Right lobe of liver (tissue), 6 donors: ENCODE results near the gene MYD88. TPM values are rescaled to one million over a fixed set of nuclear protein-coding genes. Genes with fewer than 3 reads are reported as not detected.

Experiments
- ATAC-seq, 4 donors: fragments of 200-7000 bp; cut with Tn5 transposase; one replicate each; pipeline ENCODE4 v1.9.1; 2020; ENCODE audit warnings: mild to moderate bottlenecking in 4 of 4, moderate library complexity in 4 of 4
- DNase-seq, 3 donors: peaks; one replicate each; pipeline ENCODE4 v3.0.0-alpha.2; 2020
- H3K27ac ChIP-seq, 3 donors: fragments of 200-600 bp; one replicate each; pipeline ENCODE4 v1.8.0; 2022
- H3K27me3 ChIP-seq, 2 donors: fragments of 200-600 bp; one replicate each; pipeline ENCODE4 v1.8.0; 2022
- H3K36me3 ChIP-seq, 4 donors: fragments of 200-600 bp; sonication (generic) in 1 of 4; one replicate each; pipeline versions ENCODE4 v1.5.1 to v1.8.0; 2017 to 2022; ENCODE audit warnings: control low read depth in 1 of 4
- H3K4me1 ChIP-seq, 4 donors: fragments of 200-600 bp; sonication (generic) in 1 of 4; one replicate each; pipeline versions ENCODE4 v1.5.1 to v1.8.0; 2017 to 2022; ENCODE audit warnings: control low read depth in 1 of 4
- H3K4me3 ChIP-seq, 3 donors: fragments of 200-600 bp; one replicate each; pipeline ENCODE4 v1.8.0; 2022
- H3K9me3 ChIP-seq, 4 donors: fragments of 200-600 bp; sonication (generic) in 1 of 4; one replicate each; pipeline versions ENCODE4 v1.5.1 to v1.8.0; 2017 to 2022; ENCODE audit warnings: control low read depth in 1 of 4
- POLR2A ChIP-seq: fragments of 450-650 bp; IDR thresholded peaks from one replicate; pipeline ENCODE4 v1.6.1; 2017; ENCODE audit warnings: antibody characterized with exemption, mild to moderate bottlenecking
- WGBS: methylation state at CpG from one replicate; pipeline ENCODE4 v1.1.6; 2018; ENCODE audit warnings: low coverage, low lambda C conversion rate; ENCODE audit not compliant: insufficient coverage; ENCODE audit errors: missing lambda C conversion rate; 5-methylcytosine and 5-hydroxymethylcytosine counted together
- intact Hi-C, 2 donors: fragments of 100-400 bp; cut with DNase I; formaldehyde crosslinking; loops; one replicate each; pipeline versions ENCODE4 v1.11.2 to v1.14.1; 2022
- total RNA-seq, 6 experiments: library from RNA; depleted of rRNA in 2 of 6; stranded (reverse); fragments of >200 nt in 2 of 6; fragmentation: NEBNext Ultra II Directional in 3 of 6; extraction: Animal tissue kit (Norgen Biotek cat#: 25700) in 3 of 6; gene quantifications; one replicate each; pipeline versions ENCODE4 v1.1.0 to v1.2.4, GENCODE V29; 2016 to 2023
- TF ChIP-seq, protein P1 (sequence below), 4 donors: fragments of 200-600 bp in 3 of 4; fragments of 450-650 bp in 1 of 4; IDR thresholded peaks; one replicate each; pipeline versions ENCODE4 v1.5.1 to v1.8.0; 2016 to 2022; ENCODE audit warnings: antibody characterized with exemption in 4 of 4, mild to moderate bottlenecking in 2 of 4
- donor health status: DM: no; HTN: yes; CAD: no.
- donor health status: DM: no; HTN: no; CAD: no.
- donor health status: DM: no; HTN: no; CAD: no.
- donor health status: DM: no; HTN: yes; CAD: no.
- donor health status: DM: no; HTN: yes; CAD: no.

Gene MYD88
- total RNA-seq, 6 experiments from 2014 or later = 24.3 to 57.3 (median 37.0) TPM

- DNase-seq = peak; percentile 9 to 46 (median 40)
- ATAC-seq = no peak
- Histone ChIP-seq H3K27me3 (no peaks in the 10 kb centered on the region), H3K9me3 (no peaks in the 10 kb centered on the region), H3K36me3 (no peaks in the 10 kb centered on the region), H3K4me3 (no peak overlapping the region), H3K4me1 (peaks cover 0 to 15% (median 0%) of the 10 kb centered on the region in 4 donors), H3K27ac (no peak overlapping the region)
- intact Hi-C loops = loop anchor here (10.0 kb wide), 1 partner anchor 109 kb away; no protein-coding TSS in a partner anchor
- 65% methylated on average over 4 of the region's 13 CpGs for WGBS
- TF ChIP-seq, protein P1, sequence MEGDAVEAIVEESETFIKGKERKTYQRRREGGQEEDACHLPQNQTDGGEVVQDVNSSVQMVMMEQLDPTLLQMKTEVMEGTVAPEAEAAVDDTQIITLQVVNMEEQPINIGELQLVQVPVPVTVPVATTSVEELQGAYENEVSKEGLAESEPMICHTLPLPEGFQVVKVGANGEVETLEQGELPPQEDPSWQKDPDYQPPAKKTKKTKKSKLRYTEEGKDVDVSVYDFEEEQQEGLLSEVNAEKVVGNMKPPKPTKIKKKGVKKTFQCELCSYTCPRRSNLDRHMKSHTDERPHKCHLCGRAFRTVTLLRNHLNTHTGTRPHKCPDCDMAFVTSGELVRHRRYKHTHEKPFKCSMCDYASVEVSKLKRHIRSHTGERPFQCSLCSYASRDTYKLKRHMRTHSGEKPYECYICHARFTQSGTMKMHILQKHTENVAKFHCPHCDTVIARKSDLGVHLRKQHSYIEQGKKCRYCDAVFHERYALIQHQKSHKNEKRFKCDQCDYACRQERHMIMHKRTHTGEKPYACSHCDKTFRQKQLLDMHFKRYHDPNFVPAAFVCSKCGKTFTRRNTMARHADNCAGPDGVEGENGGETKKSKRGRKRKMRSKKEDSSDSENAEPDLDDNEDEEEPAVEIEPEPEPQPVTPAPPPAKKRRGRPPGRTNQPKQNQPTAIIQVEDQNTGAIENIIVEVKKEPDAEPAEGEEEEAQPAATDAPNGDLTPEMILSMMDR (IDR thresholded peaks at IDR 0.05) = no peak
- no peak for TF ChIP-seq POLR2A
These were observed 24.2 kb upstream of the MYD88 start for GRCh38 chr3:38114052-38114874.

DNA sequence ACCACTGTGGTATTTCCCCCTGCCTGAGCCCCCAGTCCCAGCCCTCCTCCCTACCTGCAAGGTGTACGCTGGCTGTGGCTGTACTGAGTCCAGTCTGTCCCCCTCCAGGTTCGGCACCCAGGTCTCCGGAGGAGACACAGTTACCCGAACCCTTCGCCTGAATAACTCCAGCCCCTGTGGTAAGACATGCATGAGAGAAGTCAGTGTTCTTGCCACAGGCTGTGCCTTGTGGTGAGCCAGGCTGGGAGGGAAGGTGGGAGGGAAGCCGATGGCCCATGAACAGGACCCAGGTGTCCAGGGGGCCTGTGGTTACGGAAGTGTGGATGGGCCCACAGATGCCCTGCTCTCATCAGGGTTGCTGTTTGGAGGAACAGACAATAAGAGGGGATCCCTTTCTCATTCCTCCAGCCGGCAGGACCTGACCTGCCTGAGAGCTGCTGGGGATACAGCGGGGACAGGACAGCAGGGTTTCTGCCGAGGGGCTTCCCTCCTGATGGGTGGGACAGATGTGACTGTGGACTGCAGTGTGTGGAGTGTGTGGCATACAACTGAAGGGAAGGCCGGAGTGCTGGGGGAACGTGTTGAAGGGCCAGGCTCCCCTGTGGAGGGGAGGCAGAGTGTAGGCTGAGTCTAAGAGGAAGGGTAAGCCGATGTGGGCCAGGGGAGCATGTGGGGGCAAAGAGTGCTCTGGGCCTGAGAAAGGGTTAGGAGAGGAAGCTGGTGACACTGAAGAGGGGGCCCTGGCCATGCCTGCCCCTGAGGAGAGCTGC is 23.4 kb upstream of the MYD88 start:
- TF ChIP-seq POLR2A = no peak
- TF ChIP-seq, protein P1 (IDR thresholded peaks at IDR 0.05) = no peak
- Histone ChIP-seq H3K27ac (no peak overlapping the region), H3K9me3 (no peaks in the 10 kb centered on the region), H3K4me1 (peaks cover 0 to 15% (median 2%) of the 10 kb centered on the region in 4 donors), H3K36me3 (peaks cover 0 to 7% (median 0%) of the 10 kb centered on the region in 4 donors), H3K27me3 (no peaks in the 10 kb centered on the region), H3K4me3 (no peak overlapping the region)
- ATAC-seq (no peak), DNase-seq (peak; percentile 6 to 42 (median 39))
- WGBS = 39% methylated on average over 3 of the region's 13 CpGs
- intact Hi-C loops = loop anchor here (10.0 kb wide), 1 partner anchor 110 kb away; no protein-coding TSS in a partner anchor

- H3K9me3 ChIP-seq = no peaks in the 10 kb centered on the region
- intact Hi-C loops = loop anchor here (10.0 kb wide), 1 partner anchor 111 kb away; no protein-coding TSS in a partner anchor
- peaks cover 0 to 17% (median 3%) of the 10 kb centered on the region in 4 donors for H3K4me1 ChIP-seq
- peaks cover 0 to 15% (median 2%) of the 10 kb centered on the region in 4 donors for H3K36me3 ChIP-seq
- no peak overlapping the region for H3K4me3 ChIP-seq
- TF ChIP-seq POLR2A = no peak
- TF ChIP-seq, protein P1 (IDR thresholded peaks at IDR 0.05) = no peak
- WGBS = 41% methylated on average over 8 of the region's 9 CpGs
- no peak overlapping the region for H3K27ac ChIP-seq
- DNase-seq (peak; percentile 10 to 43 (median 29)), ATAC-seq (no peak)
- no peaks in the 10 kb centered on the region for H3K27me3 ChIP-seq
These were observed 22.6 kb upstream of the MYD88 start for GRCh38 chr3:38115645-38116427.
